A549 (cell line): ENCODE results near the gene C14orf132. TPM values are rescaled to one million over a fixed set of nuclear protein-coding genes. Genes with fewer than 3 reads are reported as not detected.

Source experiments
- ATAC-seq, 2 experiments: fragments of 200-7000 bp in 1 of 2; fragments of >200 bp in 1 of 2; cut with Nextera tagmentation in 1 of 2; cut with Tn5 transposase in 1 of 2; 3 replicates each; pipeline versions ENCODE4 v1.8.0 to v1.9.1; 2018 to 2020; ENCODE audit warnings: mild to moderate bottlenecking in 1 of 2, moderate library complexity in 1 of 2
- CTCF ChIA-PET: fragments of 300-600 bp; sonication (Branson Sonifier 250); formaldehyde crosslinking; extraction: SDS; loops from one replicate; lab custom pipeline; 2021; ENCODE audit warnings: antibody characterized with exemption, inconsistent platforms; lab: Yijun Ruan, JAX
- POLR2A ChIA-PET: fragments of 350-600 bp; formaldehyde crosslinking; extraction: SDS; loops from one replicate; lab custom pipeline; 2021; ENCODE audit warnings: antibody characterized with exemption, inconsistent platforms; lab: Yijun Ruan, JAX
- DNase-seq, 2 experiments: peaks; one replicate each; pipeline versions ENCODE4 v3.0.0 to v3.0.0-alpha.2; 2011 to 2016; ENCODE audit warnings: low read depth in 1 of 2, low spot score in 1 of 2
- FAIRE-seq: peaks from 2 replicates; lab custom pipeline; 2011; peaks lifted over from hg19 to GRCh38; lab: Jason Lieb, UNC
- H3K27ac ChIP-seq, 2 experiments: fragments of >200 bp; sonication (Bioruptor Twin); formaldehyde crosslinking; 3 replicates each; pipeline ENCODE4 v1.5.1; 2016 to 2017
- H3K4me1 ChIP-seq: fragments of >200 bp; sonication (Bioruptor Twin); formaldehyde crosslinking; 3 replicates; pipeline ENCODE4 v1.6.1; 2016
- H3K4me2 ChIP-seq: fragments of >200 bp; sonication (Bioruptor Twin); formaldehyde crosslinking; 3 replicates; pipeline ENCODE4 v1.6.1; 2016
- H3K4me3 ChIP-seq: fragments of >200 bp; sonication (Bioruptor Twin); formaldehyde crosslinking; 3 replicates; pipeline ENCODE4 v1.5.1; 2016
- H3K9me3 ChIP-seq: fragments of >200 bp; sonication (Bioruptor Twin); formaldehyde crosslinking; 3 replicates; pipeline ENCODE4 v1.6.1; 2016
- CEBPB ChIP-seq, 2 experiments: fragments of >200 bp in 1 of 2; sonication (Bioruptor Twin) in 1 of 2; formaldehyde crosslinking in 1 of 2; IDR thresholded peaks; 2 replicates each; pipeline ENCODE4 v1.6.1; 2012 to 2016
- CHD2 ChIP-seq: fragments of 150-350 bp; IDR thresholded peaks from 2 replicates; pipeline ENCODE4 v1.6.1; 2014; ENCODE audit warnings: low read length; ENCODE audit not compliant: partially characterized antibody
- EHMT2 ChIP-seq: fragments of 200-600 bp; sonication (generic); IDR thresholded peaks from 2 replicates; pipeline ENCODE4 v1.6.1; 2016; ENCODE audit warnings: antibody characterized with exemption, low read depth, mild to moderate bottlenecking, moderate library complexity
- EP300 ChIP-seq, 2 experiments: fragments of >200 bp; sonication (Bioruptor Twin); formaldehyde crosslinking; IDR thresholded peaks; 2 replicates in 1 of 2; 3 replicates in 1 of 2; pipeline ENCODE4 v1.6.1; 2016 to 2017
- FOSL2 ChIP-seq, 2 experiments: fragments of 450-650 bp in 1 of 2; fragments of >200 bp in 1 of 2; sonication (Bioruptor Twin) in 1 of 2; formaldehyde crosslinking; IDR thresholded peaks; 2 replicates each; pipeline versions ENCODE4 v1.5.0 to v1.6.1; 2016 to 2020; ENCODE audit warnings: mild to moderate bottlenecking in 1 of 2, moderate library complexity in 1 of 2
- FOXS1 ChIP-seq: fragments of 250-450 bp; sonication (Bioruptor Pico); IDR thresholded peaks from 2 replicates; pipeline ENCODE4 v1.5.0; 2020; ENCODE audit warnings: mild to moderate bottlenecking, moderate library complexity
- GATA3 ChIP-seq: IDR thresholded peaks from 2 replicates; pipeline ENCODE4 v1.6.1; 2012; ENCODE audit warnings: borderline replicate concordance
- HOXB13 ChIP-seq: fragments of 250-450 bp; sonication (Bioruptor Pico); IDR thresholded peaks from 2 replicates; pipeline ENCODE4 v1.5.0; 2020; ENCODE audit warnings: low read depth, mild to moderate bottlenecking, moderate library complexity
- HOXB5 ChIP-seq: fragments of 250-450 bp; sonication (Bioruptor Pico); IDR thresholded peaks from 2 replicates; pipeline ENCODE4 v1.5.0; 2020; ENCODE audit warnings: mild to moderate bottlenecking, moderate library complexity
- JUN ChIP-seq, 2 experiments: fragments of >200 bp; sonication (Bioruptor Twin); formaldehyde crosslinking; IDR thresholded peaks; 2 replicates in 1 of 2; 3 replicates in 1 of 2; pipeline ENCODE4 v1.6.1; 2016 to 2017
- JUNB ChIP-seq: fragments of >200 bp; sonication (Bioruptor Twin); formaldehyde crosslinking; IDR thresholded peaks from 2 replicates; pipeline ENCODE4 v1.6.1; 2016
- KDM1A ChIP-seq: fragments of 200-600 bp; sonication (generic); IDR thresholded peaks from 2 replicates; pipeline ENCODE4 v1.6.1; 2016; ENCODE audit warnings: low read depth, mild to moderate bottlenecking
- NFE2L2 ChIP-seq: fragments of 150-350 bp; conservative IDR thresholded peaks from 2 replicates; pipeline ENCODE4 v1.6.1; 2014; ENCODE audit warnings: low read length
- RAD21 ChIP-seq, 2 experiments: fragments of >200 bp in 1 of 2; sonication (Bioruptor Twin) in 1 of 2; formaldehyde crosslinking in 1 of 2; IDR thresholded peaks in 1 of 2; conservative IDR thresholded peaks in 1 of 2; 2 replicates in 1 of 2; 3 replicates in 1 of 2; pipeline ENCODE4 v1.6.1; 2012 to 2018; ENCODE audit warnings: inconsistent platforms in 1 of 2
- RCOR1 ChIP-seq: fragments of 150-350 bp; IDR thresholded peaks from 2 replicates; pipeline ENCODE4 v1.6.1; 2014; ENCODE audit warnings: antibody characterized with exemption, low read length, low read depth
- RFX5 ChIP-seq: fragments of 450-650 bp; IDR thresholded peaks from 2 replicates; pipeline ENCODE4 v1.7.1; 2014; ENCODE audit warnings: antibody characterized with exemption, mild to moderate bottlenecking, moderate library complexity
- RNF2 ChIP-seq: fragments of 200-600 bp; sonication (generic); IDR thresholded peaks from 2 replicates; pipeline ENCODE4 v1.6.1; 2016; ENCODE audit warnings: low read depth, mild to moderate bottlenecking, antibody characterized with exemption, moderate library complexity, borderline replicate concordance
- TFCP2L1 ChIP-seq: fragments of 250-450 bp; sonication (Bioruptor Pico); IDR thresholded peaks from 2 replicates; pipeline ENCODE4 v1.5.0; 2021; ENCODE audit warnings: mild to moderate bottlenecking
- ZFP36 ChIP-seq: fragments of 450-650 bp; IDR thresholded peaks from 2 replicates; pipeline ENCODE4 v1.6.1; 2014; ENCODE audit warnings: borderline replicate concordance; ENCODE audit not compliant: partially characterized antibody
- ZNF302 ChIP-seq: fragments of 250-450 bp; sonication (Bioruptor Pico); IDR thresholded peaks from 2 replicates; pipeline ENCODE4 v1.9.0; 2021; ENCODE audit warnings: inconsistent platforms, mild to moderate bottlenecking, moderate library complexity
- WGBS: methylation state at CpG from one replicate; pipeline ENCODE4 v1.1.6; 2017; ENCODE audit errors: missing lambda C conversion rate; 5-methylcytosine and 5-hydroxymethylcytosine counted together
- polyA plus RNA-seq, 4 experiments: library from polyadenylated mRNA; depleted of rRNA in 3 of 4; stranded (reverse); fragments of >200 nt; fragmentation: RNase III in 1 of 4; extraction: RNeasy Plus Mini Kit Qiagen cat#74134 plus additional on column Dnase treatment in 1 of 4; gene quantifications; 2 replicates in 3 of 4; 3 replicates in 1 of 4; pipeline ENCODE4 v1.2.3, GENCODE V29; 2011 to 2017
- TF ChIP-seq, protein P1 (sequence below): IDR thresholded peaks from 2 replicates; pipeline ENCODE4 v1.6.1; 2012
- TF ChIP-seq, protein P2 (sequence below): fragments of 200-600 bp; sonication (generic); IDR thresholded peaks from 2 replicates; pipeline ENCODE4 v1.6.1; 2016; ENCODE audit warnings: antibody characterized with exemption, mild to moderate bottlenecking, moderate library complexity
- TF ChIP-seq, protein P3 (sequence below): fragments of >200 bp; sonication (Bioruptor Twin); formaldehyde crosslinking; IDR thresholded peaks from 2 replicates; pipeline ENCODE4 v1.6.1; 2016
- TF ChIP-seq, protein P4 (sequence below): IDR thresholded peaks from 2 replicates; pipeline ENCODE4 v1.6.1; 2012

C14orf132 gene
- polyA plus RNA-seq, 2 of the 4 experiments (the other 2 are of a cell fraction) = 4.6 to 8.5 TPM

DNA sequence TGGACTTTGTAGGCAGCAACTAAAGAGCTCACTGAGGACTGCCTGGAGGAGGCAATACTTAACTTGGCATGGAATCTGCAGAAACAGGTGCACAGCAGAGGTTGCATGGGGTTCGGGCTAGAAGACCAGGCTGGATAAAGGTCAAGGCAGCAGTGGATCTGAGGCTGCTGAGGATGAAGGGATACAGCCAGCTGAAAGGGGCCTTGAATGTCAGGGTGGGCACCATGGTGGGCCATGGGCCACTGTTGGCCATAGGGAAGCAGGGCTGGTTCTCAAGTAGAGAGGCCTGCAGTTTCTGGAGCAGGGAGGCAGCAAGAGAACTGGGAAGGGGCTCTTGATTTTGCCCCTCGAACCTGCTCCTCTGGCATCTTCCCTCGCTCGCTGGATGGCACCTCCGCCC is 55.5 kb downstream of the C14orf132 start:
- DNase-seq = no peak
- TF ChIP-seq ZFP36 (peak; percentile 35), CHD2 (no peak), CEBPB (IDR thresholded peaks at IDR 0.05) (no peak)
- ChIA-PET POLR2A (no interaction called here), CTCF (interaction anchor here (1.1 to 16.8 kb wide), 3 partner anchors 97 to 185 kb away, joined by 3 to 486 read pairs (median 280); no protein-coding TSS in a partner anchor)
- FAIRE-seq = no peak
- peaks cover 52% of the 10 kb centered on the region for H3K4me1 ChIP-seq
- 95% methylated on average over 5 of the region's 5 CpGs for WGBS
- H3K27ac ChIP-seq = peak overlapping the region; percentile 76 to 90; a peak in 5 of 6 replicates
- ATAC-seq = no peak
- no peaks in the 10 kb centered on the region for H3K9me3 ChIP-seq
- H3K4me3 ChIP-seq = no peak overlapping the region
- H3K4me2 ChIP-seq = peak overlapping the region; percentile 74; the same call in 1 of the 3 replicates

DNA sequence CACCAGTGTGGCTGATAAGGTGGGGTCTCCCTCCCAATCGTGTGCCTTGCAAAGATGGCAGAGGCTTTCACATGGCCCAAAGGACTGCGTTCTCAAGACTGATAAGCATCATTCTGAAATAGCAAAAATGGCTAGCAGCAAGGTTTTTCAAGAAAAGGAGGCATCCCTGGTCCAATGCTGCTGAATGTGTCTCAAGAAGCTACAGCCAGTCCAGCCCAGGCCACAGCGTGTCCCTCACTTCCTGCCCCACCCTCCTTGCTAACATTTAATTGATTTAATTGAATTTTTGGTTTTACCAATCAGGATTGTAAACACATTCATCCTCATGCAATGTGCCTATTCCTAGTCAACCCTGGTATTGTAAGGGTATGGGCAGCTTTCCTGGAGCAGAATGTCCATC is 55.9 kb downstream of the C14orf132 start:
- Histone ChIP-seq H3K4me3 (no peak overlapping the region), H3K4me2 (peak overlapping the region; percentile 74), H3K9me3 (no peaks in the 10 kb centered on the region), H3K27ac (peak overlapping the region; percentile 76 to 90), H3K4me1 (peaks cover 56% of the 10 kb centered on the region)
- POLR2A ChIA-PET = no interaction called here
- no peak for TF ChIP-seq RFX5
- TF ChIP-seq, protein P1, sequence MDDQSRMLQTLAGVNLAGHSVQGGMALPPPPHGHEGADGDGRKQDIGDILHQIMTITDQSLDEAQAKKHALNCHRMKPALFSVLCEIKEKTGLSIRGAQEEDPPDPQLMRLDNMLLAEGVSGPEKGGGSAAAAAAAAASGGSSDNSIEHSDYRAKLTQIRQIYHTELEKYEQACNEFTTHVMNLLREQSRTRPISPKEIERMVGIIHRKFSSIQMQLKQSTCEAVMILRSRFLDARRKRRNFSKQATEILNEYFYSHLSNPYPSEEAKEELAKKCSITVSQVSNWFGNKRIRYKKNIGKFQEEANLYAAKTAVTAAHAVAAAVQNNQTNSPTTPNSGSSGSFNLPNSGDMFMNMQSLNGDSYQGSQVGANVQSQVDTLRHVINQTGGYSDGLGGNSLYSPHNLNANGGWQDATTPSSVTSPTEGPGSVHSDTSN = no peak
- no peak for TF ChIP-seq FOXS1 (CRISPR knock-in tag)
- no peak for TF ChIP-seq KDM1A
- TF ChIP-seq TFCP2L1 (CRISPR knock-in tag) = no peak
- no peak for TF ChIP-seq RNF2
- TF ChIP-seq NFE2L2 = no peak
- no peak for TF ChIP-seq HOXB13 (CRISPR knock-in tag)
- TF ChIP-seq, protein P2, sequence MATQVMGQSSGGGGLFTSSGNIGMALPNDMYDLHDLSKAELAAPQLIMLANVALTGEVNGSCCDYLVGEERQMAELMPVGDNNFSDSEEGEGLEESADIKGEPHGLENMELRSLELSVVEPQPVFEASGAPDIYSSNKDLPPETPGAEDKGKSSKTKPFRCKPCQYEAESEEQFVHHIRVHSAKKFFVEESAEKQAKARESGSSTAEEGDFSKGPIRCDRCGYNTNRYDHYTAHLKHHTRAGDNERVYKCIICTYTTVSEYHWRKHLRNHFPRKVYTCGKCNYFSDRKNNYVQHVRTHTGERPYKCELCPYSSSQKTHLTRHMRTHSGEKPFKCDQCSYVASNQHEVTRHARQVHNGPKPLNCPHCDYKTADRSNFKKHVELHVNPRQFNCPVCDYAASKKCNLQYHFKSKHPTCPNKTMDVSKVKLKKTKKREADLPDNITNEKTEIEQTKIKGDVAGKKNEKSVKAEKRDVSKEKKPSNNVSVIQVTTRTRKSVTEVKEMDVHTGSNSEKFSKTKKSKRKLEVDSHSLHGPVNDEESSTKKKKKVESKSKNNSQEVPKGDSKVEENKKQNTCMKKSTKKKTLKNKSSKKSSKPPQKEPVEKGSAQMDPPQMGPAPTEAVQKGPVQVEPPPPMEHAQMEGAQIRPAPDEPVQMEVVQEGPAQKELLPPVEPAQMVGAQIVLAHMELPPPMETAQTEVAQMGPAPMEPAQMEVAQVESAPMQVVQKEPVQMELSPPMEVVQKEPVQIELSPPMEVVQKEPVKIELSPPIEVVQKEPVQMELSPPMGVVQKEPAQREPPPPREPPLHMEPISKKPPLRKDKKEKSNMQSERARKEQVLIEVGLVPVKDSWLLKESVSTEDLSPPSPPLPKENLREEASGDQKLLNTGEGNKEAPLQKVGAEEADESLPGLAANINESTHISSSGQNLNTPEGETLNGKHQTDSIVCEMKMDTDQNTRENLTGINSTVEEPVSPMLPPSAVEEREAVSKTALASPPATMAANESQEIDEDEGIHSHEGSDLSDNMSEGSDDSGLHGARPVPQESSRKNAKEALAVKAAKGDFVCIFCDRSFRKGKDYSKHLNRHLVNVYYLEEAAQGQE = no peak
- no peak for TF ChIP-seq RCOR1
- TF ChIP-seq, protein P3, sequence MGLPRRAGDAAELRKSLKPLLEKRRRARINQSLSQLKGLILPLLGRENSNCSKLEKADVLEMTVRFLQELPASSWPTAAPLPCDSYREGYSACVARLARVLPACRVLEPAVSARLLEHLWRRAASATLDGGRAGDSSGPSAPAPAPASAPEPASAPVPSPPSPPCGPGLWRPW = no peak
- no peak for TF ChIP-seq ZNF302 (CRISPR knock-in tag)
- FAIRE-seq (no peak), ATAC-seq (no peak), DNase-seq (no peak)
- CTCF ChIA-PET = interaction anchor here (0.7 to 16.8 kb wide), 6 partner anchors 36 to 184 kb away, joined by 3 to 486 read pairs (median 3); no protein-coding TSS in a partner anchor
- WGBS = 73% methylated on average over 3 of the region's 3 CpGs

DNA sequence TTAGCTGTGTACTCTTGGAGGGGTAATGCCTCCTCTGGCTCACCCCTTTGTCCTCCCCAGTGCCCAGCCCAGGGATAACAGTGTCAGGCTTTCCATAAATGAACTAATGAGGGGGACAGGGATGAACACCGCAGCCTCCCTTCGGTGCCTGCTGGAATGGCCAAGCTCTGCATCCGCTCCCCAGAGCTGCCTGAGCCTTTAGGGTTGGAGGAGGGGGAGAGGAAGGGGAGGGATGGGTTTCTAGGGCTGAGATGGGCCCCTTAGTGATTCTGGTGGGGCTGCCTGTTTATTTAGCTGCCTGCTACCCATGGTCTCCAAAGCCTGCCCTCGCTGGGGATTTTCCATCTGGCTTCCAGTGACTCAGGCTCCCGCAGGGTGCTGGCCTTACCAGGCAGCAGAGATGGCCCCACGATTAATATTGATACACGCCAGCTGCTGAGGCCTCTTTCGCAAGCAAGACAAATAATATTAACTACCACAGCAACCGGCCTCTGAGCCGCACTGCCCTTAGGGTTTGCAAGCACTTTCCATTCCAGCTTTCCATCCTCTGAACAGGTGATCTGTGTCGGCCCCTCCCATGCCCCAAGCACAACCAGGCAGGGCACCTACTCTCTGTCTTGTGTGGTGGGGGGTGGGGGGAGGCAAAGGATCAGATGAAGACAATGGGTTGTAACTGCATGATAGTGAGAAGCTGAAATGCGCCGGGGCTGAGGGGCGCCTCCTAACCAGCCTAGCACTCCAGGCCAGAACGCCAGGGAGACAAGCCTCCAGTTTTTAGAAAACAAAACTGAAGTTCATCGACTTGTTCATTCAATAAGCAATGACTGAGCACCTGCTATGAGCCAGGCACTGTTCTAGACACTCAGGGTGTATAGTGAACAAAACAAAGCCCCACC is 56.7 kb downstream of the C14orf132 start:
- peak overlapping the region; percentile 74 for H3K4me2 ChIP-seq
- H3K4me1 ChIP-seq = peaks cover 61% of the 10 kb centered on the region
- ChIA-PET POLR2A (no interaction called here), CTCF (interaction anchor here (0.6 to 16.8 kb wide), 9 partner anchors 35 to 199 kb away, joined by 3 to 486 read pairs (median 3); no protein-coding TSS in a partner anchor)
- no peaks in the 10 kb centered on the region for H3K9me3 ChIP-seq
- FAIRE-seq (no peak), ATAC-seq (peak; percentile 72 to 73), DNase-seq (peak; percentile 56 to 82)
- peak overlapping the region; percentile 76 to 90 for H3K27ac ChIP-seq
- TF ChIP-seq RFX5 = no peak
- TF ChIP-seq JUNB = 0 out of 2 replicates have a peak, but pooled peaks have one; percentile 26
- TF ChIP-seq FOSL2 (IDR thresholded peaks at IDR 0.05) = no peak
- peak; percentile 48; the same call in 1 of the 2 replicates for TF ChIP-seq FOSL2 (CRISPR knock-in tag; IDR thresholded peaks at IDR 0.05)
- TF ChIP-seq, protein P4, sequence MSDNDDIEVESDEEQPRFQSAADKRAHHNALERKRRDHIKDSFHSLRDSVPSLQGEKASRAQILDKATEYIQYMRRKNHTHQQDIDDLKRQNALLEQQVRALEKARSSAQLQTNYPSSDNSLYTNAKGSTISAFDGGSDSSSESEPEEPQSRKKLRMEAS = peak; percentile 33; the same call in 1 of the 2 replicates
- 0 out of 5 replicates have a peak, but pooled peaks of 1 of the 2 experiments have one; percentile 19 for TF ChIP-seq RAD21 (conservative IDR thresholded peaks at IDR 0.05 in 1 of 2, IDR thresholded peaks at IDR 0.05 in 1 of 2)
- peak; percentile 50 to 63; a peak in 2 of 5 replicates for TF ChIP-seq EP300 (IDR thresholded peaks at IDR 0.05)
- no peak for TF ChIP-seq EHMT2
- TF ChIP-seq HOXB5 (CRISPR knock-in tag) = no peak
- peak; percentile 46; the same call in 1 of the 2 replicates for TF ChIP-seq GATA3
- peak; percentile 28 to 51; a peak in 1 of 5 replicates for TF ChIP-seq JUN (IDR thresholded peaks at IDR 0.05)
- TF ChIP-seq CEBPB (IDR thresholded peaks at IDR 0.05) = peak; percentile 76 to 92
- 24% methylated on average over 16 of the region's 16 CpGs for WGBS
- 0 out of 3 replicates have a peak overlapping the region, but pooled peaks have one; percentile 9 for H3K4me3 ChIP-seq
